ENCODE measurements around the gene CDH23. TPM values are rescaled to one million over a fixed set of nuclear protein-coding genes. Genes with fewer than 3 reads are reported as not detected.

Gene CDH23
- total RNA-seq, 4 donors from 2014 or later: 2.9 to 16.1 (median 5.9) TPM

DNA sequence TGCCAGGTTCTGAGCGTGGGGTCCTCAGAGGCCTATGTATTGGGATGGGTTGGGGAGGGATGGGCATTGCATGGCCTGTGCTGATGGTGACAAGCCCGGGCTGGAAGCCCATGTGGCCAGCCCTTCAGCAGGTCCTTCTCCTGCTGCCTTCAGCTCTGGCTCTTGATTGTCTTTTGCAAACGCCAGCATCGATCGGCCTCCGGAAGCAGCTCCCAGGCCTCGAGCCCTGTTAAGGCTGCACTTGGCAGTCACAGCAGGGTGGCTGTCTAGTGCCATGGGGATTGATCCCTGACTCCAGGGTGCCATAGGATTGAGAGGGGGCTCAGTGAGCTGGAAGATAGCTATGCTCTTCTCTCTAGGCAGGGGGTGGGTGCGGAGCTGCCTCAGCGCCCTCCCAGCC lies 51.4 kb downstream of the CDH23 start:
- H3K4me3 ChIP-seq: no peak overlapping the region
- intact Hi-C loops (cut with DNase I; ENCODE audit: low total_unique reads) (no loop called here), in situ Hi-C loops (cut with MboI; ENCODE audit: low pct_ligation_motif_present in 1 of 4, low pct_unique_long_range_greater_than_20kb in 1 of 4, low sequenced_read_pairs in 3 of 4) (no loop called here)
- no peaks in the 10 kb centered on the region for H3K36me3 ChIP-seq
- no peaks in the 10 kb centered on the region for H3K27me3 ChIP-seq
- no peaks in the 10 kb centered on the region for H3K4me1 ChIP-seq
- 93% methylated on average over 8 of the region's 9 CpGs; no CpG with 5 or more reads in 1 of the 2 donors for WGBS, 2 donors (ENCODE audit: low coverage in 1 of 2)
- no peak for DNase-seq
- TF ChIP-seq, protein P1, sequence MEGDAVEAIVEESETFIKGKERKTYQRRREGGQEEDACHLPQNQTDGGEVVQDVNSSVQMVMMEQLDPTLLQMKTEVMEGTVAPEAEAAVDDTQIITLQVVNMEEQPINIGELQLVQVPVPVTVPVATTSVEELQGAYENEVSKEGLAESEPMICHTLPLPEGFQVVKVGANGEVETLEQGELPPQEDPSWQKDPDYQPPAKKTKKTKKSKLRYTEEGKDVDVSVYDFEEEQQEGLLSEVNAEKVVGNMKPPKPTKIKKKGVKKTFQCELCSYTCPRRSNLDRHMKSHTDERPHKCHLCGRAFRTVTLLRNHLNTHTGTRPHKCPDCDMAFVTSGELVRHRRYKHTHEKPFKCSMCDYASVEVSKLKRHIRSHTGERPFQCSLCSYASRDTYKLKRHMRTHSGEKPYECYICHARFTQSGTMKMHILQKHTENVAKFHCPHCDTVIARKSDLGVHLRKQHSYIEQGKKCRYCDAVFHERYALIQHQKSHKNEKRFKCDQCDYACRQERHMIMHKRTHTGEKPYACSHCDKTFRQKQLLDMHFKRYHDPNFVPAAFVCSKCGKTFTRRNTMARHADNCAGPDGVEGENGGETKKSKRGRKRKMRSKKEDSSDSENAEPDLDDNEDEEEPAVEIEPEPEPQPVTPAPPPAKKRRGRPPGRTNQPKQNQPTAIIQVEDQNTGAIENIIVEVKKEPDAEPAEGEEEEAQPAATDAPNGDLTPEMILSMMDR (IDR thresholded peaks at IDR 0.05): no peak
- TF ChIP-seq POLR2A (IDR thresholded peaks at IDR 0.05) (no peak), EP300 (IDR thresholded peaks at IDR 0.05; ENCODE audit: low read depth) (no peak)
- no peak overlapping the region for H3K27ac ChIP-seq
- no peaks in the 10 kb centered on the region for H3K9me3 ChIP-seq

DNA sequence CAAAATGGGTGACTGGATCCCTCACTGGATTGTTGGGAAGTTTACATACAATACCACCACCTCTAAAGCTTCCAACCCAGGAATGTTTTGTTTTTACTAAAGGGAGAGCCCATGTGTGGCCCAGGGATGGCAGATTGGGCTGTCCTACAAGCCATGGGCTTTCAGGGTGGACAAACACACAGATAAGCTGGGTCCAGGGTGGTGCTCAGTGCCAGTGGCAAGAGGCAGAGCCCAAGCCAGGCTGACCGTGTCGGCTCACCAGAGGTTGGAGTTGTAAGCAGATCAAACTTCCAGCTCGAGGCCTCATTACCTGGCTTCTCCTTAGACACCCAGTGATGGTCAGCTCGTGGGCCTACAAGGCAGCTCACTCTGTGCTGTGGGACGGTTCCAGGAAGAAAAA lies 52.3 kb downstream of the CDH23 start:
- Histone ChIP-seq H3K36me3 (no peaks in the 10 kb centered on the region), H3K4me3 (no peak overlapping the region), H3K27ac (no peak overlapping the region), H3K4me1 (no peaks in the 10 kb centered on the region), H3K9me3 (no peaks in the 10 kb centered on the region), H3K27me3 (no peaks in the 10 kb centered on the region)
- 82 to 83% methylated on average over 1 to 5 of the region's 5 CpGs for WGBS, 2 donors (ENCODE audit: low coverage in 1 of 2)
- intact Hi-C loops (cut with DNase I; ENCODE audit: low total_unique reads): no loop called here
- in situ Hi-C loops (cut with MboI; ENCODE audit: low pct_ligation_motif_present in 1 of 4, low pct_unique_long_range_greater_than_20kb in 1 of 4, low sequenced_read_pairs in 3 of 4): no loop called here
- no peak for DNase-seq
- no peak for TF ChIP-seq EP300 (IDR thresholded peaks at IDR 0.05; ENCODE audit: low read depth)
- no peak for TF ChIP-seq POLR2AphosphoS5 (IDR thresholded peaks at IDR 0.05)
- no peak for TF ChIP-seq POLR2A (IDR thresholded peaks at IDR 0.05)
- TF ChIP-seq, protein P1 (IDR thresholded peaks at IDR 0.05): no peak

DNA sequence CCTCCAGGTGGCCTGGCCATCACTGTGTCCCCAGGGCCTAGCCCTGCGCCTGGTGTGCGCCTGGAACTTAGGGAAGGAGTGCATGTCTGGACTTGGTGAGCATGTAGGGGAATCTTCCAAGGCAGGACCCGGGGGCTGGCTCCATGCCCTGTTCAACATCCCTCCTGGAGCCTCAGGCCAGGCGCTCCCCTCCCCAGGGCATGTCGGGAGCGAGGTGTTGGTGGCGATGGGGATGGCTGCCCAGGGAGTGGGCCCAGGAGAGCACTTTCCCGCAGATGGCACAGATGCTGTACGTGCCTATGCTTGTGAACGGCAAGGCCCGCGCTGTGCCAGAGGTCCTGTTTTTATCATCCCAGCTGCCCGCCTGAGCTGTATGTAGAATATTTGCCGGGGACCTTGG lies 55.0 kb downstream of the CDH23 start:
- intact Hi-C loops (cut with DNase I; ENCODE audit: low total_unique reads) (no loop called here), in situ Hi-C loops (cut with MboI; ENCODE audit: low pct_ligation_motif_present in 1 of 4, low pct_unique_long_range_greater_than_20kb in 1 of 4, low sequenced_read_pairs in 3 of 4) (no loop called here)
- Histone ChIP-seq H3K27me3 (no peaks in the 10 kb centered on the region), H3K4me3 (no peak overlapping the region), H3K9me3 (no peaks in the 10 kb centered on the region), H3K36me3 (no peaks in the 10 kb centered on the region), H3K4me1 (no peaks in the 10 kb centered on the region), H3K27ac (no peak overlapping the region)
- DNase-seq: no peak
- TF ChIP-seq EP300 (IDR thresholded peaks at IDR 0.05; ENCODE audit: low read depth) (no peak), POLR2AphosphoS5 (IDR thresholded peaks at IDR 0.05) (no peak)
- TF ChIP-seq, protein P1 (IDR thresholded peaks at IDR 0.05): no peak
- WGBS, 2 donors (ENCODE audit: low coverage in 1 of 2): 96% methylated on average over 12 of the region's 14 CpGs; no CpG with 5 or more reads in 1 of the 2 donors

DNA sequence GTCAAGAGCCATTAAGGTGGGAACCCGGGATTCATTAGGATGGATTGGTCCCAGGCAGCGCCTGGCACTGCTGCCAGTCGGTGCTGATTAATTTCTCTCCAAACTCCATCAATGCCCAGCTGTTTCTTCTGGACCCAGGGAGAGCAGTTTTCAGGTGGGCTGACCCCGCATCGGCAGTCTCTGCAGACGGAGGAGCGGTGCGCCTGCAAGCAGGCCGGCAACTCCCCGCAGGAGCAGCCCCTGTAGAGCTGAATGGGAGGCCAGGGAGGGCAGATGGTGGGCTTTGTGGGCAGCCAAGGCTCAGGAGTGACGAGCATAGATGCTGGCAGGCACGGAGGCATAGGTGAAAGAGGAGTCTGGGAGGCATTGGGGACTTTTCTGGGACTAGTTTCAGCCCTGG lies 56.5 kb downstream of the CDH23 start:
- Histone ChIP-seq H3K27me3 (no peaks in the 10 kb centered on the region), H3K9me3 (no peaks in the 10 kb centered on the region), H3K36me3 (no peaks in the 10 kb centered on the region), H3K4me1 (no peaks in the 10 kb centered on the region), H3K27ac (no peak overlapping the region), H3K4me3 (no peak overlapping the region)
- in situ Hi-C loops (cut with MboI; ENCODE audit: low pct_ligation_motif_present in 1 of 4, low pct_unique_long_range_greater_than_20kb in 1 of 4, low sequenced_read_pairs in 3 of 4) (no loop called here), intact Hi-C loops (cut with DNase I; ENCODE audit: low total_unique reads) (no loop called here)
- WGBS, 2 donors (ENCODE audit: low coverage in 1 of 2): 85% methylated on average over 12 of the region's 12 CpGs; no CpG with 5 or more reads in 1 of the 2 donors
- TF ChIP-seq, protein P1 (IDR thresholded peaks at IDR 0.05): no peak
- TF ChIP-seq POLR2A (IDR thresholded peaks at IDR 0.05) (no peak), POLR2AphosphoS5 (IDR thresholded peaks at IDR 0.05) (no peak), EP300 (IDR thresholded peaks at IDR 0.05; ENCODE audit: low read depth) (no peak)
- DNase-seq: no peak

All from transverse colon (tissue), 4 donors.